IPS-NIHi7 (cell line): Measurements from ENCODE around the gene CDC20B.

Source experiments
- DNase-seq: peaks from one replicate; pipeline ENCODE4 v3.0.0; 2012; ENCODE audit warnings: mixed read lengths; ENCODE audit errors: extremely low spot score

The CDC20B gene, protein sequence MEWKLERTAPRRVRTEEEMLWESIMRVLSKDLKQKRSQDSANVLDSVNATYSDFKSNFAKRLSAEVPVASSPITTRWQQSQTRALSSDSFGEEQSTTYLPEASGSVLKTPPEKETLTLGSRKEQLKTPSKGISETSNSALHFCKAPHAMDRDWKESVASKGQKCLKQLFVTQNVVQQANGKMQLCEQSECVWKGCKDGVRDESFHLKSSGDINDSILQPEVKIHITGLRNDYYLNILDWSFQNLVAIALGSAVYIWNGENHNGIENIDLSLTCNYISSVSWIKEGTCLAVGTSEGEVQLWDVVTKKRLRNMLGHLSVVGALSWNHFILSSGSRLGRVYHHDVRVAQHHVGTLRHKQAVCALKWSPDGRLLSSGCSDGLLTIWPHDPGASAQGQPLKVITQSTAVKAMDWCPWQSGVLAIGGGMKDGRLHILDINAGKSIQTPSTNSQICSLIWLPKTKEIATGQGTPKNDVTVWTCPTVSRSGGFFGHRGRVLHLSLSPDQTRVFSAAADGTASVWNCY

DNA sequence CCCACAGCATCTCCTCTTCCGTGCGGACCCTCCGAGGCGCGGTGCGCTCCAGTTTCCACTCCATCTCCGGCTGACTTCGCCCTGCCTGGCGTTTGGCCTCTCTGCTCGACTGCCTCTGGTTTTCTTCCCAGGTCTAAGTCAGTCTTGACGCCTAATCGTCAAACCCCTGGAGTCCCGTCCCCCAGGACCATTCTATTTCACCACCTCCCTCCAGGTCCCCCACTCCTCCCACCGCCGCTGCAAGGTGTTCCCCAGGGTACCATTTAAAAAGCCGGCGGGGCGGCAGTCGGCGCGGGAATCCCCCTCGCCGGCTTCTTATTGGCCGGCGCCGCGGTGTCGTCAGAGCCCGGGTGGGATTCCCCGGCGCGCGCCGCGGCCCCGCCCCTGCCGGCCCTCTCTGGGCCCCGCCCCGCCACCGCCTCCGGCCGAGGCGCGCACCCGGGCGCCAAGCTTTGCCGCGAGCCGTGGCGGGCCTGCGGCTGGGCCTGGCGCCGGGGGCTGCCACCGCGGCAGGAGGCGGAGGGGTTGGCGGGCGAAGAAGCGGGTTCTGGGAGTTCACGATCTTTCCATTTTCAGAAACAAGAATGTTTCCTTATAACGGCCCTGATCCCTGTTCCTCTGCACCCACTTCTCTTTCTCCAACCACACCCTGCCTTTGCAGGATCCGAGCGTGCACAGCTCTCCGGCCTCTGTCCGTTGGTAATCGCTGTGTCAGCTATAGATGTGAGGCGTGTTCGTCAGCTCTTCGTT is at the start of gene CDC20B:
Gene CDC20B, minus strand, starts transcription at position 241 of the 750 bp plus-strand sequence. Its CDS starts 177 bp downstream, at position 64.
- peak; percentile 95 for DNase-seq

DNA sequence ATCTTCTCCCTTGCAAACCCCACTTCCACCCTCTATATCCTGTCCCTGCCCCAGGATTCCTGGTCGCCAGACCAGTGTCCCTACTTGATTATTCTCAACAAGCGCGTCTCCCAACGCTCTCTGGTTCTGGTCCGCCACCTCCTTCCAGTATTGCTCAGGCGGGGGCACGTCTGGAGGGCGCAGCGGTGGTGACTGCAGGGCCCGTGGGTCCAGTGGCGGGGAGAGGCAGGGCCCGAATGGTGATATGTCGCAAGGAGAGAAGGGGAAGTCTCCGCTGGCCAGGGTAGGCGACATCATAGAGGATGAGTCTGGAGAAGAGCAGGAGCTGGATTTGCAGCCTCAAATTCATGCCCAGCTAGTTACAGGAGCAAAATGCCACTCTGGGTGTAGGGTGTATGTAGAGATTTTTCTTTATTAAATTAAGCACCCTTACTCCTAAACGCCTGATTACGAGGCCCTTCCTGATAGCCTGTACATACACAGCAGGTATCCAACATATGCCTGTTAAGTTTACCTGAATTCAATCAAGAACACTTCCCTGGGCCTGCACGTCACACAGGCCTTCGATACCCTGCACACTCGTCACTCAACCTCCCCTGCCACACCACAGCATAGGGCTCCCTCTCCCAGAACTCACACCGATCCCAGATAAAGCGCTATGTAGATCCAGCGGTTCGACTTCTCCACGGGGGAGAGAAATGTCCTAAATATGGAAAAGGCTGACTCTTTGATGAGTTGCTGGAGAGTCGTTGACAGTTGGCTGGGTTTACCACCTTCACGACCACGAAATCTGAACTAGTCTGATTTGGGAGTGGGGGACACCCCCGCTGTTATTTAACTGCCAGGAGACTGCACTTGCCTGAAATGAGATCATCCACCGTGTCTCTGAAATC is 49.4 kb upstream of the CDC20B start:
- no peak for DNase-seq

DNA sequence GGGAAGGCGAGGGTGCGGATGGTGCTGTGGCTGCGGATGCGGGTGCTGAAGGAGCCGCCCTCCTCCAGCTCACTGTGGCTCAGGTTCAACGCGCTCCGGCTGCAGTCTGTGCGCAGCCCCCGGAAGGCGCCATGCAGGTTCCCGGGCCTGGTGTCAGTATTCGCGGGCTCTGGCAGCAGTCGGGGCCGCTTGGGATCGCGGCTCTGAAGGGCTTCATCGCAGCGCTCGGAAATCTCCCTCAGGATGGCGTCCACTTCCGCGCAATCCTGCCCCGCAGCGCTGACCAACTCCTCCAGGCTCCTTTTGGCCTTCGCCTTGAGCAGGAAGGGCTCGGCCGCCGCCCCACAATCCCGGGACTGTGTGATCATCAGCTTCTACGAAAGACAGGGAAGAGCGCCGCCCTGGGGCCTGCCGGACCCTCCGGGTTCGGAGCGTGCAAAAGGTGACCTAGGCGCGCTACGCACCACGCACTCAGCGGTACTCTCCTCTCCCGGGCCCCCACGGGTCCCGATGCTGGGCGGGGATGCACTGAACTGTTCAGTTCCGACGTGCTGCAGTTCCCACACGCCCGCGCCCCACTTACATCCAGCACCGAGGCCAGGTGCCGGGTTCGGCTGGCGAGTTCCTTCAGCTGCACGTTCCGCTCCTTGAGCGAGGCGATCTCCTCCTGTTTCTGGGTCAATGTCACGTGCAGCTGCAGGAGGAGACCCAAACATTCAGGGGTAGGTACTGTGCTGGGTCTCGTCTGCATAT is 47.6 kb upstream of the CDC20B start:
- peak; percentile 69 for DNase-seq

DNA sequence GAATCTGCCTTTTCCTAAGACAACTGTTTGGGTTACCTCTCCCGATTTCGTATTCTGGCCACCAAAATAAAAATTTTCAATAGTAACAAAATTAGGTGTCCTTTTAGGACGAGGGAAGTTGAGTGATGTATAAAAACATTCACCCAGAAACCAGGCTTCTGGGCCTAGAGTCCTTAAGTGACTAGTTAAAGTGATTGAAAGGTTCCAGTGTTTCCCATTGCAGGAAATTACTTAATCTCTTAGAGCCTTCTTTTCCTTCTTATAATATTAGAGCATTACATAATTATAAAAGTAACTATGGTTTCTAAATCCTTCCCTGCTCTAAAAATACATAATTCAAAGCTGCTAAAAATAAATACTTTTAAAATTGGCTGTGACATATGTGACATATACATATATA is 46.8 kb upstream of the CDC20B start:
- DNase-seq: no peak

DNA sequence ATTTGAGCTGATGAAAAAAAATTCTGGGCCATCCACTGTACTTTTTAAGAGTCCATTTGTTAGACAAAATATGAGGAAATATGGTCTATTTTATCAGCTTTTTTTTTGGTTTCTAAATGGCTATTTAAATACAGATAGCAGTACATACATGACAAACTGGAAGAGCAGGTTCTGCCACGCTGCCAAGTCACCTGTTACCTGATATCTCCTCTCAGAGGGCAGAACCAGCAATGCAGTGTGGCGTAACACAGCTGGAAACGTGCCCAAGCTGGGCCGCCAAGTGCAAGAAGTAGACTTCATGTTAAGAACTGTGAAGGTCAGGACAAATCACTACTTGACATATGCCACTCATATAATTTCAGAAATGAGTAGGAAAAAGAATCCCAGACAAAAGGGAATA is 46.0 kb upstream of the CDC20B start:
- DNase-seq: peak; percentile 43

DNA sequence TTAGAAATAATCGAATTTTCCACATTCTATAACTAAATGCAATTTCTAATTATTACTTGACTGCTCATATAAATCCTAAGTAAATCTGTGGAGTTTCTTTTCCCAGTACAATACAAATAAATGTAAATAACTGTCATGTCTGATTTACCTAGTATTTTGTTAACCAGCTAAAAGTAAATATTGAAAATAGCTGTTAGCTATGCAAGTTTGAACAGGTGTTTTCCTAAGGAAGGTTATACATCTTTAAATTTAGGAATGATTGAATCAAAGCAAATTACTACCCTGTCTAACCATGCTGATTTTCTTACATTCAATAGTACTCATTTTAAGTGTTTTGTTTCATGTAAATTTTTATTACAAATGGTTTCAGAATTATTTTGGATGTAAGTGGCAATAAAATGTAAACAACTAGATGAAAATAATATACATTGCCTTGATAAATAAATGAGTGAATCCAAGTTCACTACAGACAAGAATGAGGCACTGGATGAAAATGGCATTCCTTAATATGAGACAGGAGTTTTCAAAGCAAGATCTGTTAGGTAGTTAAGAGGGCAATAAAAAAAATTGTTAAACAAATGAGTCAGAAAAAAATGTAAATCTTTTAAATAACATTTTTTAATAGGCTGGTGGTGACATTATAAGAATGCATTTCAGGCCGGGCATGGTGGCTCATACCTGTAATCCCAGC is 38.4 kb upstream of the CDC20B start:
- no peak for DNase-seq

DNA sequence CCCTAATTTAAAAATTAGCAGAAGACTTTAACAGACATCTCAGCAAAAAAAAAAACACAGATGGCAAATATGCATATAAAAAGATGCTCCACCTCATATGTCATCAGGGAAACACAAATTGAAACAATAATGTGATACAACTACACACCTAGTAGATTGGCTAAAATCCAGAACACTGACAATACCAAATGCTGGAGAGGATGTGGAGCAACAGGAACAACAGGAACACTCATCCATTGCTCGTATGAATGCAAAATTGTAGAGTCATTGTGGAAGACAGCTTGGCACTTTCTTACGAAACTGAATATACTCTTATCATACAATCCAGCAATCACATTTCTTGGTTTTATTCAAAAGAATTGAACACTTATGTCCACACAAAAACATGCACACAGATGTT is 32.0 kb upstream of the CDC20B start:
- no peak for DNase-seq

DNA sequence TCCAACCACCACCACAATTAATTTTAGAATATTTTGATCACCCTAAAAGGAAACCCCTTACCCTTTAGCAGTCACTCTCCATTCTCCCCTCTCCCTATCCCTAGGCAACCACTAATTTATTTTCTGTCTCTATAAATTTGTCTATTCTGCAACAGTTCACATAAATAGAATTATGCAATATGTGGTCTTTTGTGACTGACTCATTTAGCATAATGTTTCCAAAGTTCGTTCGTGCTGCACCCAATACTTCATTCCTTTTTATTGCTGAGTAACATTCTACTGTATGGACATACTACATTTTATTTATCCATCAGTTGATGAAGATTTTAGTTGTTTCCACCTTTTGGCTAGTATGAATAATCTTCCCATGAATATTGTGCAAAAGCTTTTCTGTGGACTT is 18.2 kb upstream of the CDC20B start:
- DNase-seq: no peak

DNA sequence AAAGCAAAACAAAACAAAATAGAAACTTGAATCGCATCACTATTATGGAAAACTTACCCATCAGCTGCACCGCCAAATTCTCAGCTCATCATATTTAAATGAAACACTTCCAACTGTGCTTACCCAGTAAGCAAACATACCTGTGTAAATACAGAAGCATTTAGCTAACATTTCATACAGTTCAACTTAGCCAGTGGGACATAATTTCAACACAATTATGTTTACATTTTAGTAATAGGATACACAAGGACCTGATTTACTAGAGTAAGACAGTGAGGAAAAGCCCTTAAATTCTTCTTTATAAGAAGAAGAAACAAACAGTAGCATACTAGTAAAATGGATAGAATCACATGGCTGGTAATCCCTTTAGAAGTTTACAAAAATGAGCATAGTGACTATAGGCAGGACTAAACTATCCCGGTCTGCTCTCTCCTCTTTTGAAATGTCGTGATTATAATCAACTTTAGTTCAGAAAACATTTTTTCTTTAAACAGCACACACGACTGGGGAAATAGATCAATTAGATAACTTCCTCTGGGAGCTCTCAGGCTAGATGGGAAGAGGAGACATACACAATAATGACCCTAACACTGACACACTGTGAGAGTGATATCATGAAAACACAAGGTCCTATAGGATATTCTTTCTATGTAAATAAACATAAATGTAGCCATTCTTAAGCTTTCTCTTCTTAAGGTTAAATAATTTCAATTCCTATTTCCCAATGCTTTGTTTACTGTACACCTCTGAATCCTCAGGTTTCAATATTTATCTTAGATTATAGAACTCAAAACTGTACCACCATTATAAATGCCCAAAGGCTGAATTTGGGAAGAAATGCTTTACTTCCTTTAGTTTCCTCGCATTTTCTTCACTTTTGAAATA is 15.9 kb upstream of the CDC20B start:
- DNase-seq: no peak

DNA sequence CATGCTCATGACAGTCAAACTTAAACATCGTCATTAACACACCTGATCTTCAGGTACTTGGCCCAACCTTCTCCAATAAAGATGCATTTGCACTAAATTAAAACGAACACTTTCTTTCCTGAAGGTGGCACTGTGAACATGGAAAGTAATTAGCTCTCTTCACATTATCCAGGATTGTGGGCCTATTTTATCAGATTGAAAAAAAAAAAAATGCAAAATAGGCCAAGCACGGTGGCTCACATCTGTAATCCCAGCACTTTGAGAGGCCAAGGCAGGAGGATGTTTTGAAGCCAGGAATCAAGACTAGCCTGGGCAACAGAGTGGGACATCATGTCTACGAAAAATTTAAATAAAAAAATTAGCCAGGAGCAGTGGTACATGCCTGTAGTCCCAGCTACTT is 14.4 kb upstream of the CDC20B start:
- peak; percentile 24 for DNase-seq

DNA sequence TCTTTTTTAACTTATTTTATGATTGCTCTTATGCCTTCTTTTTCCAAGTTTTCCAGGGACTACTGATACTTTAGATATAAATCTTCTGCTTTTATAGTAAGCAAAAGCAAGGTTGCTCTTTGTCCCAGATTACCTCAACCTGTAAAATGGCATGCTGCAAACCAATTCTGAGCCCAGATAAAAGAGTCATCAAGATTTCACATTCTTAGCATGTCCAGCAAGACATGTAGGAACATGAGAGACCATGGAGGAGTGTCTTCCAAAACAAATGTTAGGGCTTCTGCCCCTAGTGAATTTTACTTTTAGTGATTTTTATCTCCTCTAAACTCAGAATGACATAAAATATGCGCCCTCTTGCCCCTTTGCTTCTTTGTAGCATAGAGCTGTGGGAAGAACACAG is 7.0 kb upstream of the CDC20B start:
- DNase-seq: no peak

DNA sequence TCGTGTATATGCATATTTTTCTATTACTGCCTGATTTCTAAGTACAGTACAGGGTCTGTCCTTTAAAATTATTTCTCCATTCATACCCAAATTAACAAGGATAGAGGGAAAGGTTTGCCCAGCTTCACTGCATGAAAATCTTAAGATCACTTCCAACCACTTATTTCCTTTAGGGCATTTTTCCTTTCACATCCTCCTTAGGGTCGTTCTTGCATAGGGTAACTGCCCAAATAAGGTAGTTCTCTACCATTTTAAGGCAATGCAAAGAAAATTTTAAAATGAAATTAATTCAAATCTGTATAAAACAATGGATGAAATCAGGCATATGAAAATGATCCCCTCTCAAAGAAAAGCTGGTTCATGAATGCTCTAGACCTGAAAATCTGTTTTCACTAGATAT is 4.1 kb upstream of the CDC20B start:
- no peak for DNase-seq

DNA sequence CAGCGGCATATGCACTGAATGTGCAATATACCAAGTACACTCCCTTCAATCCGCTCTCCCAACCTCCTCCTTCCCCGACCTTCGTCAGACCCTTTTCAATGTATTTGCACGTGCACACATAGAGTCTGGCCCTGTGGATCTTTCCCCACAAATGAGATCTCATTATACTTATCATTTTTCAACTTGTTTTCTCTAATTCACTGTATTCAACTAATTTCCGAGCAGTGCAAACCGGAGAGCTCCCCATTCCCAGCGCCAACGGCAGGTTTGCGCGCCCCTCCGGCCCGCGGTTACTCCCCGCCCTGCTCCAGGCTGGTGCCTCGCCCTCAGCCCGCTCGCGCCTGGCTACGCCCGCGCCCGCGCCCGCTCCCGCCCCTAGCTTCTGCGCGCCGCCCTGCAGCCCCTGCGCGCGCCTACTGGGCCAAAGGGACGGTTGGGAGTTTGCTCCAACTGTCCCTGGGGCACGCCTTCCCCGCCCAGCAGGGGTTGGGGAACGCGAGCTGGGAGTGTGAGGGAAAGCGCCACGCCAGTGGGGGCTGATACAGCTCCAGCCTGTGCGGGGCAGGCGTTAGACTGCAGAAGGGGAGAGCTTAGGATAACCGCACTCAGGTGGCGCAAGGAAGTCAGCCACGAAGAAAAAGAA is 3.3 kb upstream of the CDC20B start:
- peak; percentile 82 for DNase-seq

DNA sequence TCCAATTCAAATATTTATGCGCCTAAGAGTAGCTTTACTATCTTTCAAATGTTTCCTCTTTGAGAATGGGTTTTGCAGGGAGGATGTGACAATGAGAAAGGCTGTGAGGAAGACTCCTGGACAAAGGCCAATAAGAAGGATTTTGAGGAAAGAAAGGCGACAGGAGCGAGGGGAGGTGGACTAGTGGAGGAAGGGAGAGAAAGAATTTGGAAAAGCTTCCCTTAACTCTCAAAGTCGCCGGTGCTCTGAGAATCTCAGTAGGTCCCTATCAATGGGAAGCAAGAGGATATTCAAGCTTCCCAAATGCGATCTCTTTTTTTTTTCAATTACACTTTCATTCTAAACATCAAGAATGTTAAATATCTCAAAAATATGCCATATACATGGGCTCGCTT is 2.8 kb upstream of the CDC20B start:
- peak; percentile 12 for DNase-seq

DNA sequence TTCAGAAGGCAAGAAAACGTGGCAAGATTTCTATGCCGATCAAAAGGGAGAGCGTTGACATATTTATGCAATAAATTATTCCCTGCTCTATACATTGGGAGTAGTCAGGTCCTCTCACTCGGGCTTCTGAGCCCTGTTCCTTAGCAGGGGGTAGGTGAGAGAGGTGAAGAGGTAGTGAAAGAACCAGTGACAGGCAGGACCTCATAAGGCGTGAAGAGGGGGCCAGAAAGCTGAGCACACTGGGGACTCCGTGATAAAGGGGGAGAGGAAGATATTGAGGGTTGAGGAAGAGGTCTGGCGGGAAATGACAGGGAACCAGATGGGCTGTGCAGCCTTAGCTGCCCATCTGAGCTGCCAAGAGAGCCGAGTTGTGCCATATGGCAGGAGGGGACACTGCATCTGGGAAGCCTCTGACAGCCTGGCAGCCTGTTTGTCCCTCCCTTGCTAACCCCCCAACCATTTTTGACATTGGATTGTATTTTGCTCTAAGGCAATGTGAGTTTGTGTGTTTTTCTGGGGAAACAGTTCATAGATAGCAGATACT is 782 bp upstream of the CDC20B start:
- DNase-seq: no peak

DNA sequence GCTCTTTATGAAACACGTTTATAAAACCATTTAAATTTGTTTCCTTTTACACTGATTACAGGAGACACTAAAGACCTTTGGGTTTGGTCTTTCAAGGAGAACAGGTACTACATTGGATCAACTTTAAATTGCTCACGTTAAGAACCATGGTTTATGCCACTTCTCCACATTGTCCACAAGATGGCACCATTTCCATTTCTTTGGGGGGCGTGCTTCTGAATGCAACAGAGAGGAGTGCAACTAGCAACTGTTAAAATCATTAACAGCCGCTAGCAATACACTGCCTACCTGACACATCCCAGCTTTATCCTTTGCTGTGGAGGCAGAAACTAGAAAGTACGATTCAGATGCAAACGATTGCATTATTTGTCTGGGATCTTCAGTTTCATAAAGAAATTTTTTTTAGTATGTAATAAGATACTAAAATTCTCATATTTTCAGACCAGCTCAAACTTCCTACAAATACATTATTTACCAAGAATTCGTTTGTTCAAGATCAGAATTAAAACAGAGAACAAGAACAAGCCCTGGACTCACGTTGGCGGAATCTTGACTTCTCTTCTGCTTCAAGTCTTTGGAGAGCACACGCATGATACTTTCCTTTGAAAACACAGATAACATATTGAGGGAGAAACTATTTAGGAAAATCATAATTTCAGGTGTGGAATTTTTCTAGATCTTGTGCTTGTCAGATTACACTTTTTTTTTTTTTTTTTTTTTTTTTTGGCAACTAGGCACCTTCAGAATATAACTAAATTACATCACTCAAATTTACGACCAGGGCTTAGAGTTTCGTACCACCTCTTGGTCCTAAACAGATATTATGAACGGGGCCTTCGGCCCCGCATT is 702 bp downstream of the CDC20B start:
- peak; percentile 63 for DNase-seq

DNA sequence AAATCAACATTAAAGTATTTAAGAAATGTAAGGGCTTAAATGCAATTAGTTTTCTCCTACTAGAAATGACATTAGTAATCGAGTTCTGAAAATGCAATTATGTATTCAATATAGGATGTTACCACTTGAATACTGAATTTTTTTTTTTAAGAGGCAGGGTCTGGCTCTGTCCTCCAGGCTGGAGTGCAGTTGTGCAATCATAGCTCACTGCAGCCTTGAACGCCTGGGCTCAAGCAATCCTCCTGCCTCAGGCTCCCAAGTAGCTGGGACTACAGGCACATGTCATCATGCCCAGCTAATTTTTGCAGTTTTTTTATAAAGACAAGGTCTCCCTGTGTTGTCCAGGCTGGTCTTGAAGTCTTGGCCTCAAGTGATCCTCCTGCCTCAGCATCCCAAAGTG is 1.5 kb downstream of the CDC20B start:
- DNase-seq: no peak

DNA sequence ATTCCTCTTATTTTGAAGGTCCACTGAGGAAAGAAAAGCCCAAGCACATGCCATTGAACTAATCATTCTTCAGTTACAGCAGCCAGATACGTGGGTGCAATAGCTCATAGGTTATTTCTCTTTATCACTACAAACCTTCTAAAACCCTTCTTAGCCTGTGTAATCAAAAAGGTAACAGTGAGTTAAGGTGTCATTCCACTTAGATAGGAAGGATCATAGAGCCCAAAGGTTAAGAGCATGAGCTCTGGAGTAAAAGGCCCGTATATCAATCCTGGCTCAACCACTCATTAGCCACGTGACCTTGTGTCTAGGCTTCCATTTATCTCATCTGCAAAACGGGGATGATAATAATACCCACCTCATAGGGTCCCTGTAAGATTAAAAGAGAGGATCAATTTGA is 10.3 kb downstream of the CDC20B start:
- DNase-seq: no peak
